HepG2 (cell line): ENCODE measurements around the gene C1QBP. TPM values are rescaled to one million over a fixed set of nuclear protein-coding genes. Genes with fewer than 3 reads are reported as not detected.

Experiments used
- ATAC-seq: fragments of 200-7000 bp; cut with Tn5 transposase; 3 replicates; pipeline ENCODE4 v1.9.1; 2020; ENCODE audit warnings: mild to moderate bottlenecking, moderate library complexity
- BruUV-seq: library from RNA; stranded (reverse); fragments of 400-500 nt; replicated peaks from 2 replicates; lab custom pipeline; 2021; lab: Mats Ljungman, UMichigan
- CTCF ChIA-PET: fragments of 300-600 bp; formaldehyde crosslinking; extraction: SDS; loops from one replicate; lab custom pipeline; 2021; ENCODE audit warnings: low total read pairs, inconsistent platforms, low intra/inter-chr PET ratio; lab: Yijun Ruan, JAX
- POLR2A ChIA-PET: fragments of 350-600 bp; sonication (Branson Sonifier 250); formaldehyde crosslinking; loops from one replicate; lab custom pipeline; 2020; ENCODE audit warnings: antibody characterized with exemption, inconsistent platforms; lab: Yijun Ruan, JAX
- DNase-seq: peaks from one replicate; pipeline ENCODE4 v3.0.0-alpha.2; 2015; ENCODE audit warnings: low spot score
- FAIRE-seq: peaks from 3 replicates; lab custom pipeline; 2011; peaks lifted over from hg19 to GRCh38; lab: Jason Lieb, UNC
- H2AFZ ChIP-seq: one replicate; pipeline ENCODE4 v1.6.1; 2011; ENCODE audit warnings: low read length, inconsistent platforms
- H3K27ac ChIP-seq: fragments of 300-600 bp; 3 replicates; pipeline ENCODE4 v1.8.0; 2011; ENCODE audit warnings: mixed run types, mild to moderate bottlenecking, mixed read lengths, low read length, inconsistent platforms; ENCODE audit not compliant: insufficient read depth; ENCODE audit errors: extremely low read length
- H3K27me3 ChIP-seq, 2 experiments: fragments of 200-600 bp in 1 of 2; 2 replicates in 1 of 2; 3 replicates in 1 of 2; pipeline versions ENCODE4 v1.6.0 to v1.8.0; 2011; ENCODE audit warnings: low read length in 2 of 2, mild to moderate bottlenecking in 2 of 2, moderate library complexity in 2 of 2, inconsistent platforms in 1 of 2; ENCODE audit not compliant: insufficient read depth in 2 of 2, control insufficient read depth in 1 of 2
- H3K36me3 ChIP-seq, 2 experiments: fragments of 200-600 bp in 1 of 2; replicated peaks in 1 of 2; 2 replicates in 1 of 2; 3 replicates in 1 of 2; pipeline versions ENCODE4 v1.5.1 to v1.8.0; 2011; ENCODE audit warnings: low read length in 2 of 2, inconsistent platforms in 1 of 2; ENCODE audit not compliant: insufficient read depth in 2 of 2, control insufficient read depth in 1 of 2
- H3K4me1 ChIP-seq: 2 replicates; pipeline ENCODE4 v1.5.1; 2012; ENCODE audit warnings: low read length, inconsistent platforms; ENCODE audit not compliant: insufficient read depth
- H3K4me2 ChIP-seq: 2 replicates; pipeline ENCODE4 v1.6.0; 2011; ENCODE audit warnings: low read depth, low read length, inconsistent platforms
- H3K4me3 ChIP-seq, 3 experiments: fragments of 200-600 bp in 1 of 3; sonication (generic), shearing (Covaris generic) in 1 of 3; replicated peaks in 1 of 3; 2 replicates each; pipeline ENCODE4 v1.5.1; 2011 to 2016; ENCODE audit warnings: low read length in 3 of 3, inconsistent platforms in 2 of 3, low read depth in 2 of 3, mild to moderate bottlenecking in 2 of 3, control low read depth in 1 of 3, mixed read lengths in 1 of 3; ENCODE audit not compliant: insufficient read depth in 1 of 3
- H3K79me2 ChIP-seq: one replicate; pipeline ENCODE4 v1.6.1; 2011; ENCODE audit warnings: low read length, inconsistent platforms; ENCODE audit not compliant: insufficient read depth
- H3K9ac ChIP-seq: 2 replicates; pipeline ENCODE4 v1.6.0; 2011; ENCODE audit warnings: mild to moderate bottlenecking, low read depth, low read length, inconsistent platforms; ENCODE audit not compliant: insufficient read depth
- H3K9me3 ChIP-seq: 2 replicates; pipeline ENCODE4 v1.5.1; 2012; ENCODE audit warnings: mild to moderate bottlenecking, low read length
- H4K20me1 ChIP-seq: 2 replicates; pipeline ENCODE4 v1.6.0; 2011; ENCODE audit warnings: inconsistent platforms, mild to moderate bottlenecking, low read length, moderate library complexity; ENCODE audit not compliant: insufficient read depth
- CREB1 ChIP-seq, 2 experiments: fragments of 450-650 bp in 1 of 2; IDR thresholded peaks; 2 replicates each; pipeline ENCODE4 v1.6.1; 2016 to 2017; ENCODE audit warnings: control low read depth in 1 of 2, mild to moderate bottlenecking in 1 of 2, missing compliant biosample characterization in 1 of 2, missing genetic modification characterization in 1 of 2
- FOXJ3 ChIP-seq: sonication (generic); formaldehyde crosslinking; IDR thresholded peaks from 2 replicates; pipeline ENCODE4 v1.4.0; 2020; ENCODE audit warnings: missing genetic modification reagents, mild to moderate bottlenecking, borderline replicate concordance
- FOXM1 ChIP-seq: sonication (generic); formaldehyde crosslinking; IDR thresholded peaks from 2 replicates; pipeline ENCODE4 v1.5.0; 2020; ENCODE audit warnings: missing genetic modification reagents
- HNF4A ChIP-seq: sonication (generic); formaldehyde crosslinking; IDR thresholded peaks from 2 replicates; pipeline ENCODE4 v1.4.0; 2020; ENCODE audit warnings: missing genetic modification reagents
- MBD4 ChIP-seq: IDR thresholded peaks from 2 replicates; pipeline ENCODE4 v1.6.1; 2012; ENCODE audit warnings: low read length, inconsistent platforms, borderline replicate concordance
- SIN3A ChIP-seq: IDR thresholded peaks from 2 replicates; pipeline ENCODE4 v1.6.1; 2011; ENCODE audit warnings: low read depth, mild to moderate bottlenecking, control low read depth, low read length, borderline replicate concordance
- SKI ChIP-seq: fragments of 450-650 bp; IDR thresholded peaks from one replicate; pipeline ENCODE4 v1.6.1; 2018; ENCODE audit warnings: mild to moderate bottlenecking; ENCODE audit not compliant: partially characterized antibody
- SOX13 ChIP-seq, 3 experiments: fragments of 450-650 bp in 1 of 3; sonication (generic) in 1 of 3; formaldehyde crosslinking in 1 of 3; IDR thresholded peaks in 2 of 3; conservative IDR thresholded peaks in 1 of 3; 2 replicates each; pipeline versions ENCODE4 v1.5.0 to v1.6.1; 2016 to 2020; ENCODE audit warnings: antibody characterized with exemption in 1 of 3, mild to moderate bottlenecking in 1 of 3, missing compliant biosample characterization in 1 of 3, missing genetic modification reagents in 1 of 3, moderate library complexity in 1 of 3
- SOX6 ChIP-seq, 2 experiments: fragments of 450-650 bp in 1 of 2; sonication (generic) in 1 of 2; formaldehyde crosslinking in 1 of 2; IDR thresholded peaks; 2 replicates each; pipeline versions ENCODE4 v1.4.0 to v1.6.1; 2017 to 2020; ENCODE audit warnings: antibody characterized with exemption in 1 of 2, mild to moderate bottlenecking in 1 of 2, missing genetic modification reagents in 1 of 2
- TBX3 ChIP-seq: fragments of 450-650 bp; IDR thresholded peaks from 2 replicates; pipeline ENCODE4 v1.6.1; 2017; ENCODE audit warnings: antibody characterized with exemption, mild to moderate bottlenecking, inconsistent platforms, borderline replicate concordance
- TSC22D2 ChIP-seq: sonication (generic); formaldehyde crosslinking; IDR thresholded peaks from 2 replicates; pipeline ENCODE4 v1.5.1; 2020; ENCODE audit warnings: missing genetic modification reagents, mild to moderate bottlenecking, borderline replicate concordance
- YEATS4 ChIP-seq: sonication (generic); formaldehyde crosslinking; IDR thresholded peaks from 2 replicates; pipeline ENCODE4 v1.4.0; 2020; ENCODE audit warnings: missing genetic modification reagents, borderline replicate concordance
- ZNF124 ChIP-seq: sonication (generic); formaldehyde crosslinking; IDR thresholded peaks from 2 replicates; pipeline ENCODE4 v1.4.0; 2020; ENCODE audit warnings: missing genetic modification reagents
- ZNF160 ChIP-seq: sonication (generic); formaldehyde crosslinking; IDR thresholded peaks from 2 replicates; pipeline ENCODE4 v1.8.0; 2022; ENCODE audit warnings: mild to moderate bottlenecking, inconsistent platforms, missing genetic modification reagents
- ZNF550 ChIP-seq: sonication (generic); formaldehyde crosslinking; IDR thresholded peaks from 2 replicates; pipeline ENCODE4 v1.4.0; 2020; ENCODE audit warnings: mild to moderate bottlenecking, missing genetic modification reagents, borderline replicate concordance
- ZNF619 ChIP-seq: sonication (generic); formaldehyde crosslinking; IDR thresholded peaks from 2 replicates; pipeline ENCODE4 v1.4.0; 2020; ENCODE audit warnings: mild to moderate bottlenecking, missing genetic modification reagents
- ZNF7 ChIP-seq: IDR thresholded peaks from 2 replicates; pipeline ENCODE4 v1.6.1; 2016; ENCODE audit warnings: missing biosample characterization, missing genetic modification reagents
- ZNF703 ChIP-seq: sonication (generic); formaldehyde crosslinking; IDR thresholded peaks from 2 replicates; pipeline ENCODE4 v1.5.1; 2020; ENCODE audit warnings: missing genetic modification reagents, mild to moderate bottlenecking, moderate library complexity, borderline replicate concordance
- ZSCAN30 ChIP-seq: sonication (generic); formaldehyde crosslinking; IDR thresholded peaks from 2 replicates; pipeline ENCODE4 v1.5.0; 2020; ENCODE audit warnings: mild to moderate bottlenecking, missing genetic modification reagents
- WGBS: methylation state at CpG from one replicate; pipeline ENCODE4 v1.1.6; 2017; ENCODE audit warnings: low lambda C conversion rate; 5-methylcytosine and 5-hydroxymethylcytosine counted together
- in situ Hi-C: cut with HindIII; loops from 2 replicates; pipeline ENCODE4 v1.10.0; 2017; ENCODE audit warnings: low pct_unique_long_range_greater_than_20kb; ENCODE audit not compliant: extremely low pct_ligation_motif_present
- intact Hi-C: fragments of 100-400 bp; cut with micrococcal nuclease; formaldehyde crosslinking; loops from one replicate; pipeline ENCODE4 v1.10.0; 2022; ENCODE audit not compliant: unreplicated experiment
- polyA plus RNA-seq, 8 experiments: library from polyadenylated mRNA; depleted of rRNA in 3 of 8; stranded (reverse) in 7 of 8; unstranded in 1 of 8; fragments of >200 nt; fragmentation: Illumina TruSeq in 4 of 8; extraction: Trizol in 4 of 8; gene quantifications; 2 replicates each; pipeline versions ENCODE4 v1.2.1 to v1.2.3, GENCODE V29; 2011 to 2016; ENCODE audit warnings: low read depth in 4 of 8, missing spikeins in 1 of 8, mixed read lengths in 1 of 8; ENCODE audit not compliant: insufficient read depth in 1 of 8
- total RNA-seq, 5 experiments: library from RNA; depleted of rRNA; stranded (reverse); fragments of >200 nt; fragmentation: Illumina TruSeq; extraction: Trizol; gene quantifications; 2 replicates each; pipeline ENCODE4 v1.2.3, GENCODE V29; 2016; ENCODE audit warnings: low read depth in 1 of 5
- TF ChIP-seq, protein P1 (sequence below): sonication (generic); formaldehyde crosslinking; IDR thresholded peaks from 2 replicates; pipeline ENCODE4 v1.4.0; 2020; ENCODE audit warnings: missing genetic modification reagents, borderline replicate concordance

Gene C1QBP
- total and polyA plus RNA-seq, 2 of the 13 experiments (the other 11 are each of a cell fraction or from before 2014, with no cell fraction given) = 219 to 680 TPM

DNA sequence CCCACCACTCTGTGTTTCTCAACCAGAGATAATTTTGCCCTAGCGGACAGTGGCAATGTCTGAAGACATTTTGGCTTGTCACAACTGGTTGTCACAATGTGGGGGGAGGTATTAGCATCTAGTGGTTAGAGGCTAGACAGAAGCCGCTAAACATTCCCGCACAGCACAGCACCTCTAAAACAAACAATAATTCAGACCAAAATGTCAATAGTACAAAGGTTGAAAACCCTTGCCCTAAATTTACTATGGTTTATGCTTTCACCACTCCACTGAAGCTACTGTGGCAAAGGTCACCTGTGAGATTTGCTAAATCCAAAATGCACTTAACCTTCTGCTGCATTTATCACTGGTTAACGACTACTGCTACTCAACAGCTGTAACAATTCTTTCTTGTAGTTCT, 33.6 kb downstream of the C1QBP start:
- Histone ChIP-seq H3K4me1 (peaks cover 35% of the 10 kb centered on the region), H3K27ac (peak overlapping the region; percentile 62), H3K4me2 (peak overlapping the region; percentile 48), H3K79me2 (peaks cover 5% of the 10 kb centered on the region), H3K9ac (no peak overlapping the region), H3K36me3 (peaks cover 29 to 73% of the 10 kb centered on the region in 2 experiments), H3K4me3 (no peak overlapping the region; a peak in 1 of 6 replicates), H3K9me3 (no peaks in the 10 kb centered on the region), H3K27me3 (no peaks in the 10 kb centered on the region), H2AFZ (no peak overlapping the region), H4K20me1 (no peaks in the 10 kb centered on the region)
- BruUV-seq = no TSS peak
- in situ Hi-C loops (no loop called here), intact Hi-C loops (no loop called here)
- FAIRE-seq (peak; percentile 92), ATAC-seq (peak; percentile 98), DNase-seq (peak; percentile 91)
- ChIA-PET CTCF (interaction anchor here (1.4 kb wide), 1 partner anchor 34 kb away, joined by 8 read pairs; the partner anchor contains the start of gene C1QBP), POLR2A (interaction anchor here (0.9 to 3.8 kb wide), 4 partner anchors 14 to 81 kb away, joined by 3 to 47 read pairs (median 4); partner anchors contain the start of genes C1QBP, DERL2, MIS12 and NUP88)
- 6% methylated on average over 4 of the region's 4 CpGs for WGBS
- TF ChIP-seq SIN3A (no peak), CREB1 (IDR thresholded peaks at IDR 0.05) (no peak), CREB1 (CRISPR knock-in tag; IDR thresholded peaks at IDR 0.05) (peak; percentile 21; the same call in 1 of the 2 replicates), SOX13 (IDR thresholded peaks at IDR 0.05) (no peak), SOX13 (CRISPR knock-in tag; conservative IDR thresholded peaks at IDR 0.05 in 1 of 2, IDR thresholded peaks at IDR 0.05 in 1 of 2) (peak in 1 of 2 experiments; percentile 83; a peak in 2 of 4 replicates), ZNF550 (CRISPR knock-in tag) (no peak), SOX6 (IDR thresholded peaks at IDR 0.05) (no peak), SOX6 (CRISPR knock-in tag; IDR thresholded peaks at IDR 0.05) (peak; percentile 81), MBD4 (no peak), ZNF7 (CRISPR knock-in tag) (no peak), FOXJ3 (CRISPR knock-in tag) (peak; percentile 73; the same call in 1 of the 2 replicates), TBX3 (peak; percentile 71; the same call in 1 of the 2 replicates), ZNF619 (CRISPR knock-in tag) (no peak), ZNF124 (CRISPR knock-in tag) (no peak), HNF4A (CRISPR knock-in tag) (peak; percentile 91), FOXM1 (CRISPR knock-in tag) (no peak), SKI (peak; percentile 98), YEATS4 (CRISPR knock-in tag) (no peak), ZNF703 (CRISPR knock-in tag) (no peak), ZSCAN30 (CRISPR knock-in tag) (no peak), ZNF160 (CRISPR knock-in tag) (no peak), TSC22D2 (CRISPR knock-in tag) (no peak)
- TF ChIP-seq, protein P1, sequence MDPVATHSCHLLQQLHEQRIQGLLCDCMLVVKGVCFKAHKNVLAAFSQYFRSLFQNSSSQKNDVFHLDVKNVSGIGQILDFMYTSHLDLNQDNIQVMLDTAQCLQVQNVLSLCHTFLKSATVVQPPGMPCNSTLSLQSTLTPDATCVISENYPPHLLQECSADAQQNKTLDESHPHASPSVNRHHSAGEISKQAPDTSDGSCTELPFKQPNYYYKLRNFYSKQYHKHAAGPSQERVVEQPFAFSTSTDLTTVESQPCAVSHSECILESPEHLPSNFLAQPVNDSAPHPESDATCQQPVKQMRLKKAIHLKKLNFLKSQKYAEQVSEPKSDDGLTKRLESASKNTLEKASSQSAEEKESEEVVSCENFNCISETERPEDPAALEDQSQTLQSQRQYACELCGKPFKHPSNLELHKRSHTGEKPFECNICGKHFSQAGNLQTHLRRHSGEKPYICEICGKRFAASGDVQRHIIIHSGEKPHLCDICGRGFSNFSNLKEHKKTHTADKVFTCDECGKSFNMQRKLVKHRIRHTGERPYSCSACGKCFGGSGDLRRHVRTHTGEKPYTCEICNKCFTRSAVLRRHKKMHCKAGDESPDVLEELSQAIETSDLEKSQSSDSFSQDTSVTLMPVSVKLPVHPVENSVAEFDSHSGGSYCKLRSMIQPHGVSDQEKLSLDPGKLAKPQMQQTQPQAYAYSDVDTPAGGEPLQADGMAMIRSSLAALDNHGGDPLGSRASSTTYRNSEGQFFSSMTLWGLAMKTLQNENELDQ = no peak
